Measurements from ENCODE around the gene GPR142.

DNA sequence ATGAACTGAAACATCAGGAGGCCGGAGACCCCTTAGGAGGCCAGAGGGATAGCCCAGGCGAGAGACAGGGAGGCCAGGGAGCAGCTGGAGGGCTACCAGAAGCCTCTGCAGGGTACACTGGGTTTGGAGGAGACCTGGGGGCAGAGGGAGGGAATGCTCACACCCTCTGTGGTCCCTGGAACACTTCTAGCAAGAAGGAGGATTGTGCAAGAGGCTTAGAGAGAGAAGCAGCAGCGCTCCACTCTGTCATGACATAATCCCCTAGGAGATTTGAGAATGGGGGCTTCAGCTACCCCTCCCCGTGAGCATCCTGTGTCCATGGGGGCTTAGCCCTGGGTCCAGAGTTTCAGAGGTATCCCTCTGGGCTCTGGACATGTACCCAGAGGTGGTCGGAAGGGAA is 15.8 kb downstream of the GPR142 start:
- TF ChIP-seq POLR2AphosphoS5 (IDR thresholded peaks at IDR 0.05; ENCODE audit: borderline replicate concordance, low read depth, low read length) = no peak
- no peak for TF ChIP-seq EZH2 (IDR thresholded peaks at IDR 0.05)
- TF ChIP-seq FOXP2 (optimal IDR thresholded peaks at IDR 0.05; ENCODE audit: control extremely low read depth, extremely low read length, insufficient read depth) = no peak

All from SK-N-MC (cell line).